ENCODE results near the gene FKBP2. TPM values are rescaled to one million over a fixed set of nuclear protein-coding genes. Genes with fewer than 3 reads are reported as not detected.

Gene FKBP2
- total and polyA plus RNA-seq, 2 of the 13 experiments (the other 11 are each of a cell fraction or from before 2014, with no cell fraction given) = 30.1 to 53.3 TPM

DNA sequence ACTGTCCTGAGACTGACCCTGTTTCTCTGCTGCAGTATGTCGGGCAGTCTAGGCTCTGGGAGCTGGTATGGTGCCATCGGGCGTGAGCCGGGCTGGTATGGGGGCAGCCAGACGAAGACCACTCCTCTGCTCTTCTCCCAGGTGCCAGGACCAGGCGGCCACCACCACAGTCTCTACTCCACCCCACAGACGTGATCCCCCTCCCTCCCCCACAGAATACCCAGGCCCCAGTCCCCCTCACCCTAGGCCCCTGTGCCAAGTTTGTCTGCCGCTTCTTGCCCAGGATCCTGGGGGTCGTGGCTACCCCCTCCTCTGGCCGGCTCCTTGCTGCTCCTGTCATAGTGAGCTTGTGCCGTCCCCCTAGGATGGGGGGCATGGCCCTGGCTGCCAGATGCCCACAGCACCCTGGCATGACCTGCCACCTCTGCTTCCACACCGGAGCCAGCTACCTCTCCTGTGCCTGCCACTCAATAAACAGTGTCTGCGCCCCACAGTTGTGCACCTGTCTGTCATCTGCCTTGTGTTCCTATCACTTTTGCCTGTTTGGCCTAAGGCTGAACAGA is 48.2 kb downstream of the FKBP2 start:
- Histone ChIP-seq H3K36me3 (replicated peaks in 1 of 2; ENCODE audit: control insufficient read depth in 1 of 2, insufficient read depth in 2 of 2, low read length in 2 of 2) (no peaks in the 10 kb centered on the region), H4K20me1 (ENCODE audit: insufficient read depth, low read length) (no peaks in the 10 kb centered on the region), H3K4me1 (ENCODE audit: insufficient read depth, low read length) (peaks cover 23% of the 10 kb centered on the region; the same call in 1 of the 2 replicates), H3K4me2 (ENCODE audit: low read depth, low read length) (no peak overlapping the region), H3K4me3 (replicated peaks in 1 of 3; ENCODE audit: insufficient read depth in 1 of 3, low read depth in 2 of 3, low read length in 3 of 3) (no peak overlapping the region), H3K27me3 (ENCODE audit: control insufficient read depth in 1 of 2, insufficient read depth in 2 of 2, low read length in 2 of 2) (peaks cover 13 to 39% of the 10 kb centered on the region in 2 experiments), H3K79me2 (ENCODE audit: insufficient read depth, low read length) (no peaks in the 10 kb centered on the region), H3K9me3 (ENCODE audit: low read length) (no peaks in the 10 kb centered on the region), H2AFZ (ENCODE audit: low read length) (no peak overlapping the region), H3K27ac (ENCODE audit: extremely low read length, insufficient read depth, low read length) (no peak overlapping the region), H3K9ac (ENCODE audit: insufficient read depth, low read depth, low read length) (no peak overlapping the region)
- no peak for FAIRE-seq
- POLR2A ChIA-PET = interaction anchor here (1.0 to 2.0 kb wide), 2 partner anchors 18 to 48 kb away, joined by 4 to 11 read pairs; no protein-coding TSS in a partner anchor
- no TSS peak for BruUV-seq (replicated peaks)
- DNase-seq (ENCODE audit: low spot score) = no peak
- CTCF ChIA-PET (ENCODE audit: low intra/inter-chr PET ratio, low total read pairs) = no interaction called here
- no peak for ATAC-seq
- in situ Hi-C loops (cut with HindIII; ENCODE audit: extremely low pct_ligation_motif_present, low pct_unique_long_range_greater_than_20kb) (no loop called here), intact Hi-C loops (cut with micrococcal nuclease; ENCODE audit: unreplicated experiment) (no loop called here)
- TF ChIP-seq, protein P1, sequence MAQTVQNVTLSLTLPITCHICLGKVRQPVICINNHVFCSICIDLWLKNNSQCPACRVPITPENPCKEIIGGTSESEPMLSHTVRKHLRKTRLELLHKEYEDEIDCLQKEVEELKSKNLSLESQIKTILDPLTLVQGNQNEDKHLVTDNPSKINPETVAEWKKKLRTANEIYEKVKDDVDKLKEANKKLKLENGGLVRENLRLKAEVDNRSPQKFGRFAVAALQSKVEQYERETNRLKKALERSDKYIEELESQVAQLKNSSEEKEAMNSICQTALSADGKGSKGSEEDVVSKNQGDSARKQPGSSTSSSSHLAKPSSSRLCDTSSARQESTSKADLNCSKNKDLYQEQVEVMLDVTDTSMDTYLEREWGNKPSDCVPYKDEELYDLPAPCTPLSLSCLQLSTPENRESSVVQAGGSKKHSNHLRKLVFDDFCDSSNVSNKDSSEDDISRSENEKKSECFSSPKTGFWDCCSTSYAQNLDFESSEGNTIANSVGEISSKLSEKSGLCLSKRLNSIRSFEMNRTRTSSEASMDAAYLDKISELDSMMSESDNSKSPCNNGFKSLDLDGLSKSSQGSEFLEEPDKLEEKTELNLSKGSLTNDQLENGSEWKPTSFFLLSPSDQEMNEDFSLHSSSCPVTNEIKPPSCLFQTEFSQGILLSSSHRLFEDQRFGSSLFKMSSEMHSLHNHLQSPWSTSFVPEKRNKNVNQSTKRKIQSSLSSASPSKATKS (CRISPR knock-in tag; IDR thresholded peaks at IDR 0.05) = no peak
- TF ChIP-seq NKX3-1 (CRISPR knock-in tag; IDR thresholded peaks at IDR 0.05) (no peak), CREB1 (IDR thresholded peaks at IDR 0.05) (no peak), CREB1 (CRISPR knock-in tag; IDR thresholded peaks at IDR 0.05) (no peak), GTF2F1 (IDR thresholded peaks at IDR 0.05; ENCODE audit: low read length) (no peak), SP2 (CRISPR knock-in tag; IDR thresholded peaks at IDR 0.05) (no peak), ZNF557 (CRISPR knock-in tag; IDR thresholded peaks at IDR 0.05) (no peak), IRF2 (CRISPR knock-in tag; IDR thresholded peaks at IDR 0.05) (no peak), ATF7 (IDR thresholded peaks at IDR 0.05) (no peak), ATF7 (CRISPR knock-in tag; IDR thresholded peaks at IDR 0.05) (no peak), RBM39 (IDR thresholded peaks at IDR 0.05; ENCODE audit: low read depth, low read length, poor library complexity, severe bottlenecking) (no peak), ZNF350 (CRISPR knock-in tag; IDR thresholded peaks at IDR 0.05; ENCODE audit: borderline replicate concordance, low read depth) (no peak), ZNF614 (CRISPR knock-in tag; IDR thresholded peaks at IDR 0.05; ENCODE audit: borderline replicate concordance) (no peak), TGIF2 (CRISPR knock-in tag; IDR thresholded peaks at IDR 0.05) (no peak)
- TF ChIP-seq, protein P2, sequence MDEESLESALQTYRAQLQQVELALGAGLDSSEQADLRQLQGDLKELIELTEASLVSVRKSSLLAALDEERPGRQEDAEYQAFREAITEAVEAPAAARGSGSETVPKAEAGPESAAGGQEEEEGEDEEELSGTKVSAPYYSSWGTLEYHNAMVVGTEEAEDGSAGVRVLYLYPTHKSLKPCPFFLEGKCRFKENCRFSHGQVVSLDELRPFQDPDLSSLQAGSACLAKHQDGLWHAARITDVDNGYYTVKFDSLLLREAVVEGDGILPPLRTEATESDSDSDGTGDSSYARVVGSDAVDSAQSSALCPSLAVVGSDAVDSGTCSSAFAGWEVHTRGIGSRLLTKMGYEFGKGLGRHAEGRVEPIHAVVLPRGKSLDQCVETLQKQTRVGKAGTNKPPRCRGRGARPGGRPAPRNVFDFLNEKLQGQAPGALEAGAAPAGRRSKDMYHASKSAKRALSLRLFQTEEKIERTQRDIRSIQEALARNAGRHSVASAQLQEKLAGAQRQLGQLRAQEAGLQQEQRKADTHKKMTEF (CRISPR knock-in tag; IDR thresholded peaks at IDR 0.05) = no peak
- WGBS (ENCODE audit: low lambda C conversion rate) = 67% methylated on average over 4 of the region's 13 CpGs

All from HepG2 (cell line).